CMK (cell line): ENCODE data around the gene HSD3B1.

Experiments
- DNase-seq: peaks from one replicate; pipeline ENCODE4 v3.0.0-alpha.2; 2010; ENCODE audit warnings: low read depth

Gene HSD3B1

GRCh38 chr1:119506941-119507340 is at the start of gene HSD3B1:
TSS of gene HSD3B1 (plus strand) at chr1:119507210. CDS start at chr1:119507477, 267 bp downstream.
- DNase-seq, result no peak

GRCh38 chr1:119462964-119463363 is 44.0 kb upstream of the HSD3B1 start:
- DNase-seq, result no peak

DNA sequence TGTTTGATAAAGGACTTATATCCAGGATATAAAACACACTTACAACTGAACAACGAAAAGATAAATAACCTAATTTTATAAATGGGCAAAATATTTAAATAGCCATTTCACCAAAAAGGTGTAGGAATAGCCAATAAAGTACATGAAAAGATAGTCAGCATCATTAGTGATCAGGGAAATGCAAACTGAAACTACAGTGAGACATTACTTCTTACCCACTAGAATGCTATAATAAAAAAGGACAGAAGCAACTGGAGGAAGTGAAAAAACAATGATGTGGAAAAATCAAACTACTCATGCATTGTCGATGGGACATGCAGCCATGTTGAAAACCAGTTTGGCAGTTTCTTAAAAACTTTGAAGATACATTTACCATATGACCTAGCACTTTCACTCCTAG is 43.4 kb upstream of the HSD3B1 start:
- no peak for DNase-seq

DNA sequence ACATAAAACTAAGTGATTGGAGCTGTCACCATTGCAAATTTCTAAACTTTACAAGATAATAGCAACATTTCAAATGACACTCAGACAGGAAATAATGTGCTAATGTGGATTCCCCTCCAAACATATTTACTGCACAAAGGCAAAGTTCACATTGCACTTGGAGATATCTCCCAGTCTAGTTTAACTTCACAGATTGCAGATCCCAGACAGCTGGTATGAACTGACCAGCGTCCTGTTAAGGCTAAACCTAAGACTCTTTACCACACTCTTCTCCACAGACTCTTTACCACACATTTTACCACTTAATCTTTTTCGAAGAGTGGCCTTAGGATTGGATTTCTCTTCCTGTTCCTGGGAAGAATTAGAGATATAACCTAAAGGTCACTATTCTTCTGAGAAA is 40.6 kb upstream of the HSD3B1 start:
- no peak for DNase-seq

GRCh38 chr1:119467219-119467618 is 39.8 kb upstream of the HSD3B1 start:
- no peak for DNase-seq

- DNase-seq, result no peak
These were observed 38.9 kb upstream of the HSD3B1 start for GRCh38 chr1:119467857-119468668.

GRCh38 chr1:119469741-119470140 is 37.3 kb upstream of the HSD3B1 start:
- no peak for DNase-seq

GRCh38 chr1:119470377-119470776 is 36.6 kb upstream of the HSD3B1 start:
- no peak for DNase-seq

- DNase-seq, result no peak
These were observed 36.1 kb upstream of the HSD3B1 start for GRCh38 chr1:119470958-119471357.

DNA sequence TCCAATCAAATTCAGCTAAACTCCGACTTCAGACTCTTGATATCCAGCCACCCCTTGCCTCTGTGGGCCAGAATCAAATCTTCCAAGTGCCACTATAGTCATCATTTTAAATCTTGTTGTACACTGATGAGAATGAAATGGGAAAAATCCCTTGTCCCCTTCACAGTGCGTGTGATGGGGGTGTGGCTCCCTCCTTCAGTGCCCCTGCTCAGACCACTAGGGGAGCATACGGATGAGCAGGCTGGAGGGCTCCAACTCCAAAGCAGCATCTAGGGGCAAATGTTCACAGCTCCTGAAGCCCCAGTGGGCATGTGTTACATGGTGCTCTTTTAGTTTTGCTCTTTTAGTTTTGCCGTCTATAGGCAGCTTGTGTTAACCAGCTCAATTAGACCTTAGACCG is 35.4 kb upstream of the HSD3B1 start:
- DNase-seq, result no peak

- DNase-seq, result no peak
These were observed 34.8 kb upstream of the HSD3B1 start for GRCh38 chr1:119472080-119472818.

DNA sequence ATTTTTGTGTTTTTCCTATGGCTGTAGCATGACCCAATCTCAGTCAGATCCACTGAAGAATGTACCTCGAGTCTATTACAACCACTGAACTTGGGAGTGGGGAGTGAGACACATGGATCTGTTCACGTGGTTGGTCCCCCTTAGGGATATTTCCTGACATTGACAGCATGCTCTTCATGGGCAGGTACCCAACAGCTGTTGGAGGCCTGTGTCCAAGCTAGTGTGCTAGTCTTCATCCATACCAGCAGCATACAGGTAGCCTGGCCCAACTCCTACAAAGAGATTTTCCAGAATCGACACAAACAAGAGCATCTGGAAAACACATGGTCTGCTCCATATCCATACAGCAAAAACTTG is 34.2 kb upstream of the HSD3B1 start:
- no peak for DNase-seq

GRCh38 chr1:119475866-119476439 is 31.1 kb upstream of the HSD3B1 start:
- DNase-seq, result no peak

- no peak for DNase-seq
These were observed 29.3 kb upstream of the HSD3B1 start for GRCh38 chr1:119477710-119478109.

DNA sequence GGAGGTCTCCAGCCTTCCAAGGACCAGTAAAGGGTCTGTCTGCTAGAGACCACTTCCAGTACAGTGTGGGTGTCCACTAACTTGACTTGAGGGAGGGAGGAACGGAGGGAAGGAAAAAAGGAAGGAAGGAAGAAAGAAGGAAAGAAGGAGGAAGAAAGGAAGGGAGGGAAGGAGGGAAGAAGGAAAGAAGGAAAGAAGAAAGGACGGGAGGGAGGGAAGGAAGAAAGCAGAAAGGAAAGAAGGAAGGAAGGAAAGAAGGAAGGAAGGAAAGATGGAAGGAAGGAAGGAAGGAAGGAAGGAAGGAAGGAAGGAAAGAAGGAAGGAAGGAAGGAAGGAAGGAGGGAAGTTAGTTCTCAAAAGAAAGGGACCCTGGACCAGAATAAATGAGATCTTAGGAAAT is 26.8 kb upstream of the HSD3B1 start:
- no peak for DNase-seq

GRCh38 chr1:119481951-119482350 is 25.1 kb upstream of the HSD3B1 start:
- DNase-seq, result no peak

DNA sequence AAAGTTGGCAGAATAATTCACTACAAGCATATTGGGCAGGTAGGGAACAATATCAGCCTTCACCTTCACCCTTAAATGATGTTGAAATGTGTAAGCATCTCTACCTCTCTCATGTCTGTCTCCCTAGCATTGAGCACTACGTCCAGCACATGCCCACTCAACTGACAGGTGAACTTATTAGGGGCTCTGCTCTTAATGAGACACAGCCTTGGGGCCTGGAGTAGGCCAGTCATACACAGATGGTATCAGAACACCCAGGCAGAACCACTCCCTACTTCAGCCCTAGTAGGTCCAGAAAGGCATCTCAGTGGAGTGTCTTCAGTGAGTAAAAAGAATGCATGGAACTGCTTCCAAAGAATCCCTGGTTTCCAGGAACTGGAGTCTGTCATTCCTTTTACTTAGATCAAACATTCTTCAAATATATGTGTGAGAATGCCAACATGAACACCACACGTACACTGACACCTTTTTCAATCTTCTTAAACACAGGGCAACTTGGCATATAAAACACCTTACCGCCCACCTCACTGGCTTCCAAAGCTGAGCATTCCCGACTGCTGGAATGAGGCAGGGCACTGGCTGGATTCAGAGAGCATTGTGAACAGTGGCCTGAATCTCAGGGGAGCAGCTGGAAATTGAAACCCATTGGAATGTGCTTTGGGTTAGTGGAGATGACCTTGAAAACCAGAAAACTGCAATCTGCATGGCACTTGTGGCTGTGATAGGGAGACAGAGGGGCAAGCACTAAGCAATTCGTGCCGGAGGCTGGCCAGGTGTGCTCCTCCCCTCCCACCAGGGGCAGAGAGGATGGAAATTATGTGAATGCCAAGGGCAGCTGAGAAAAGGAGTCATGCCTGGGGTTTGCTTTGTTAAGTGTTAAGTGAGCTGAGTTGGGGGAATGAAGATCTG is 24.2 kb upstream of the HSD3B1 start:
- no peak for DNase-seq

DNA sequence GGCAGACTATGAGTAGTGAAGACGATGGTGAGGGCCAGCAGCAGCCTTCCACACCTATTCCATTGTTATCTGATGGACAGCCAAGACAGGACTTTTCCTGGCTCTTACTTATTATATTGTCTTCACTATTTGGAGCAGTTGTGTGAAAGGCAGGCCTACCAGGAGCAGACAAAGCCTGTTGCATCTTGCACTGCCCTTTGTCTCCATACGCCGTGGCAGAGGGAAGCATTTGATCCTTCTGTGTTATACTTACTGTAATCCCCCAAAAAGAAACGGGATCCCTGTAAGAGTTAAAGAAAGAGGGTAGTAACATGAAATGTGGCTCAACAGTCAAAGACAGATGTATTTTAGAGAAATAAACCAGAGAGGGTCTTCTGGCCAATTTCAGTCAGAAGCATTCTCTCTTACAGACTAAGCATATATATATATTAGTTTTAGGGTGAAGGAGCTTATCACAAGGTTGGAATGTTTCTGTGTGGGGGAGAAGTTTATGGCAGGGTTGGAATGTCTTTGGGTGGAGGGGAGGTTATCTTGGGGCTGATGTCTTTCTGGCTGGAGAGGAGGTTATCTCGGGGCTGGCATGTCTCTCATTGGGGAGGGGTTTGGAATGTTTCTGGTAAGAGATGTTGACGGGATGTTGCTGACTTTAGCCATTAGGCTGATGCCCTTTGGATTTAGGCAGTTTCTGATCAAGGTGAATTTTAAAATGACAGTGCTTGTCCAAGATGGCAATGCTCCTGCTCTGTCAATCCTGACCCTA is 23.4 kb upstream of the HSD3B1 start:
- DNase-seq, result no peak

DNA sequence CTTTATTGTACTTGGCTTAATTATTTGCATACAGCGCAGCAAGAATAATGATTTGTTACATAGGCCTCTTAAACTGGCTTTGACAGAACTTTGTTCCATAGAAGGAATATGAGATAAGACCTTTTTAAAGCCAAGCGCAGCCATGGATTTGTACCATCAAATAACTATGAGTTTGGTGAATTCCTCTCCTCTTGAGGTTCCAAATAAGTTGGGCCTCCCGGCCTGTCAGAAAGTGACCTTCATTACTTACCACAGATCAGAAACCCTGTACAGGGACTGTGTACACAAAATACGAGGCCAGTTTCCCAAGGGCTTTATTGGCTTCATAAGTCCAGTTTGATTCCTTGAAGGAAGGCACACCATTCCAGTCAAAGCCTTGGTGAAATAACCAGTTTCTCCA is 21.8 kb upstream of the HSD3B1 start:
- DNase-seq, result no peak

GRCh38 chr1:119488216-119488615 is 18.8 kb upstream of the HSD3B1 start:
- no peak for DNase-seq

DNA sequence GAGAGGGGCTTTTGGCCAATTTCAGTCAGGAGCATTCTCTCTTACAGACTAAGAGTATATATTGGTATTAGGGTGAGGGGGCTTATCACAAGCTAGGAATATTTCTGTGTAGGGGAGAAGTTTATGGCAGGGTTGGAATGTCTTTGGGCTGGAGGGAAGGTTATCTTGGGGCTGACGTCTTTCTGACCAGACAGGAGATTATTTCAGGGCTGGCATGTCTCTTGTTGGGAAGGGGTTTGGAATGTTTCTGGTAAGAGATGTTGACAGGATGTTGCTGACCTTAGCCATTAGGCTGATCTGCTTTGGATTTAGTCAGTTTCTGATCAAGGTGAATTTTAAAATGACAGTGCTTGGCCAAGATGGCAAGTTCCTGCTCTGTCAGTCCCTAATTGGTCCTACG is 17.8 kb upstream of the HSD3B1 start:
- no peak for DNase-seq
